H9 (cell line): ENCODE measurements around the gene SMAD7. TPM values are rescaled to one million over a fixed set of nuclear protein-coding genes. Genes with fewer than 3 reads are reported as not detected.

Source experiments
- DNase-seq: peaks from one replicate; pipeline ENCODE4 v3.0.0-alpha.2; 2017
- H2AFZ ChIP-seq: one replicate; pipeline ENCODE4 v1.6.1; 2013; ENCODE audit warnings: mild to moderate bottlenecking, low read length, control low read depth, moderate library complexity
- H2AK5ac ChIP-seq: 2 replicates; pipeline ENCODE4 v1.6.1; 2013; ENCODE audit warnings: low read length, control low read depth, mixed read lengths; ENCODE audit not compliant: insufficient read length
- H2BK120ac ChIP-seq: one replicate; pipeline ENCODE4 v1.6.1; 2013; ENCODE audit warnings: low read depth, mild to moderate bottlenecking, low read length, control low read depth, inconsistent platforms; ENCODE audit not compliant: poor library complexity, severe bottlenecking
- H2BK12ac ChIP-seq: 2 replicates; pipeline ENCODE4 v1.6.1; 2013; ENCODE audit warnings: low read length, control low read depth, mixed read lengths, low read depth; ENCODE audit not compliant: insufficient read length
- H2BK15ac ChIP-seq: 2 replicates; pipeline ENCODE4 v1.6.1; 2013; ENCODE audit warnings: low read depth, low read length, control low read depth
- H2BK20ac ChIP-seq: one replicate; pipeline ENCODE4 v1.6.1; 2013; ENCODE audit warnings: low read depth, mild to moderate bottlenecking, low read length, control low read depth, inconsistent platforms; ENCODE audit not compliant: poor library complexity, severe bottlenecking
- H2BK5ac ChIP-seq: 2 replicates; pipeline ENCODE4 v1.6.1; 2013; ENCODE audit warnings: low read length, control low read depth, mixed read lengths; ENCODE audit not compliant: insufficient read length
- H3K14ac ChIP-seq: 2 replicates; pipeline ENCODE4 v1.6.1; 2013; ENCODE audit warnings: low read length, control low read depth; ENCODE audit not compliant: insufficient read depth
- H3K18ac ChIP-seq: 2 replicates; pipeline ENCODE4 v1.6.1; 2013; ENCODE audit warnings: low read depth, mild to moderate bottlenecking, mixed read lengths, low read length, control low read depth; ENCODE audit not compliant: insufficient read length
- H3K23ac ChIP-seq: 2 replicates; pipeline ENCODE4 v1.6.1; 2013; ENCODE audit warnings: low read length, control low read depth, mixed read lengths, low read depth; ENCODE audit not compliant: insufficient read length
- H3K23me2 ChIP-seq: 2 replicates; pipeline ENCODE4 v1.6.1; 2013; ENCODE audit warnings: low read depth, mild to moderate bottlenecking, mixed read lengths, low read length, control low read depth; ENCODE audit not compliant: insufficient read length, poor library complexity, severe bottlenecking
- H3K27ac ChIP-seq: 2 replicates; pipeline ENCODE4 v1.5.1; 2013; ENCODE audit warnings: low read length, control low read depth, mixed read lengths, low read depth; ENCODE audit not compliant: insufficient read length
- H3K27me3 ChIP-seq: 2 replicates; pipeline ENCODE4 v1.6.1; 2013; ENCODE audit warnings: low read length, control low read depth, inconsistent platforms; ENCODE audit not compliant: insufficient read depth
- H3K4ac ChIP-seq: 2 replicates; pipeline ENCODE4 v1.6.1; 2013; ENCODE audit warnings: low read depth, mild to moderate bottlenecking, control low read depth, inconsistent platforms, low read length, moderate library complexity
- H3K4me1 ChIP-seq: 2 replicates; pipeline ENCODE4 v1.6.1; 2013; ENCODE audit warnings: low read length, control low read depth, inconsistent platforms; ENCODE audit not compliant: insufficient read depth
- H3K4me2 ChIP-seq: 2 replicates; pipeline ENCODE4 v1.6.1; 2013; ENCODE audit warnings: low read length, control low read depth, mixed read lengths; ENCODE audit not compliant: insufficient read length, insufficient read depth
- H3K56ac ChIP-seq: 2 replicates; pipeline ENCODE4 v1.6.1; 2013; ENCODE audit warnings: low read depth, mild to moderate bottlenecking, mixed read lengths, low read length, control low read depth; ENCODE audit not compliant: insufficient read length
- H3K79me1 ChIP-seq: 2 replicates; pipeline ENCODE4 v1.6.1; 2013; ENCODE audit warnings: low read depth, mild to moderate bottlenecking, moderate library complexity, low read length, control low read depth, inconsistent platforms; ENCODE audit not compliant: insufficient read depth, poor library complexity, severe bottlenecking
- H3K79me2 ChIP-seq: 2 replicates; pipeline ENCODE4 v1.6.1; 2013; ENCODE audit warnings: low read length, control low read depth, inconsistent platforms; ENCODE audit not compliant: insufficient read depth
- H3K9ac ChIP-seq: 2 replicates; pipeline ENCODE4 v1.6.1; 2013; ENCODE audit warnings: low read length, control low read depth, mixed read lengths; ENCODE audit not compliant: insufficient read length; ENCODE audit errors: extremely low read depth
- H3K9me3 ChIP-seq: one replicate; pipeline ENCODE4 v1.6.1; 2013; ENCODE audit warnings: low read depth, low read length, inconsistent platforms; ENCODE audit not compliant: control insufficient read depth
- H3T11ph ChIP-seq: one replicate; pipeline ENCODE4 v1.6.1; 2013; ENCODE audit warnings: mild to moderate bottlenecking, low read length, control low read depth, inconsistent platforms
- H4K20me1 ChIP-seq: one replicate; pipeline ENCODE4 v1.6.1; 2013; ENCODE audit not compliant: control insufficient read depth, insufficient read length, insufficient read depth
- H4K5ac ChIP-seq: 2 replicates; pipeline ENCODE4 v1.6.1; 2013; ENCODE audit warnings: low read depth, mild to moderate bottlenecking, mixed read lengths, low read length, control low read depth; ENCODE audit not compliant: insufficient read length
- H4K8ac ChIP-seq: replicated peaks from 2 replicates; pipeline ENCODE4 v1.6.1; 2013; ENCODE audit warnings: low read length, control low read depth, mixed read lengths, low read depth; ENCODE audit not compliant: insufficient read length
- H4K91ac ChIP-seq: 2 replicates; pipeline ENCODE4 v1.6.1; 2013; ENCODE audit warnings: low read depth, mild to moderate bottlenecking, moderate library complexity, mixed read lengths, low read length, control low read depth; ENCODE audit not compliant: insufficient read length
- H3K27ac Mint-ChIP-seq, 3 experiments: 2 replicates in 2 of 3; 3 replicates in 1 of 3; pipeline ENCODE4 v1.8.0; 2020 to 2021; ENCODE audit warnings: mixed read lengths in 3 of 3, mild to moderate bottlenecking in 1 of 3, moderate library complexity in 1 of 3
- H3K27me3 Mint-ChIP-seq: 2 replicates; pipeline ENCODE4 v1.8.0; 2021; ENCODE audit warnings: low read depth, mild to moderate bottlenecking, moderate library complexity, mixed read lengths
- H3K36me3 Mint-ChIP-seq, 3 experiments: 2 replicates in 2 of 3; 3 replicates in 1 of 3; pipeline ENCODE4 v1.8.0; 2020 to 2021; ENCODE audit warnings: low read depth in 3 of 3, mixed read lengths in 3 of 3; ENCODE audit not compliant: insufficient read depth in 1 of 3
- H3K4me1 Mint-ChIP-seq, 2 experiments: 2 replicates each; pipeline ENCODE4 v1.8.0; 2020; ENCODE audit warnings: mixed read lengths in 2 of 2
- H3K4me3 Mint-ChIP-seq, 2 experiments: 2 replicates in 1 of 2; 3 replicates in 1 of 2; pipeline ENCODE4 v1.8.0; 2020 to 2021; ENCODE audit warnings: mild to moderate bottlenecking in 2 of 2, mixed read lengths in 2 of 2, moderate library complexity in 1 of 2
- H3K9me3 Mint-ChIP-seq, 2 experiments: 2 replicates in 1 of 2; 3 replicates in 1 of 2; pipeline ENCODE4 v1.8.0; 2020; ENCODE audit warnings: mild to moderate bottlenecking in 2 of 2, mixed read lengths in 2 of 2, moderate library complexity in 1 of 2
- WGBS: extraction: QIAGEN DNeasy Blood & Tissue Kit; methylation state at CpG from one replicate; pipeline ENCODE4 v1.1.7; 2013; ENCODE audit warnings: missing lambda C conversion rate, low lambda C conversion rate, mixed read lengths; ENCODE audit not compliant: insufficient read length; ENCODE audit errors: extremely low coverage; 5-methylcytosine and 5-hydroxymethylcytosine counted together
- total RNA-seq: library from RNA; stranded (reverse); gene quantifications from 2 replicates; pipeline ENCODE4 v1.2.1, GENCODE V29; 2021
- TF ChIP-seq, protein P1 (sequence below): fragments of 200-600 bp; sonication (generic); conservative IDR thresholded peaks from 3 replicates; pipeline ENCODE4 v1.8.0; 2021; ENCODE audit warnings: antibody characterized with exemption, mild to moderate bottlenecking

SMAD7 gene
- total RNA-seq, 1 experiment from 2014 or later: 27.7 TPM

DNA sequence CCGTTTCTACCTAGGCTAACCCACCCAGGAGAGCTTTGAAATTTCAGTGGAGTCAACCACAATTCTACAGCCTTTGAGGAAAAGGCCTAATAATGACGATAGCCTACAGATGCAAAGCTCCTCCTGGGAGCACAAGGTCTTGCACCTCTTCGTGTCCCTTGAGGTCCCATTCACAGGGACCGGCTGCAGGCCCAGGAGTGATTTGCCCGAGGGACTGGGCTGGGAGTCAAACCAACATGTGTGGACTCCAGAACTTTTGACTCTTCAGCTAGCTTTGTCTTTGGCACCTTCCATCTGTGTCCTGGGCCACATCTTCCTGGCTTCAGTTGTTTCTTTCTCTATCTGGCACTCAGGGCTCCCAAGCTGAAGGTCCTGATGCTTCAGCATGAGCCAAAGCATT lies 76.5 kb downstream of the SMAD7 start:
- Histone ChIP-seq H4K5ac (no peak overlapping the region), H4K91ac (no peak overlapping the region), H3K23ac (no peak overlapping the region), H3K18ac (no peak overlapping the region), H2BK120ac (no peak overlapping the region), H3K23me2 (no peaks in the 10 kb centered on the region), H3K9ac (no peak overlapping the region), H3K79me2 (no peaks in the 10 kb centered on the region), H2AFZ (no peak overlapping the region), H3K4me1 (peaks cover 3% of the 10 kb centered on the region; the same call in 1 of the 2 replicates), H3K9me3 (no peaks in the 10 kb centered on the region), H3K4me2 (no peak overlapping the region), H2BK12ac (no peak overlapping the region), H4K20me1 (no peaks in the 10 kb centered on the region), H3K4ac (no peak overlapping the region), H3K27ac (no peak overlapping the region), H3K27me3 (no peaks in the 10 kb centered on the region), H3K79me1 (no peaks in the 10 kb centered on the region), H3K14ac (no peak overlapping the region), H2BK20ac (no peak overlapping the region), H4K8ac (no peak overlapping the region), H3K56ac (no peak overlapping the region), H2BK5ac (no peak overlapping the region), H3T11ph (no peak overlapping the region), H2BK15ac (no peak overlapping the region), H2AK5ac (no peak overlapping the region)
- no CpG with 5 or more reads among the region's 5 CpGs for WGBS
- H3K4me1 Mint-ChIP-seq: peaks cover 20 to 27% of the 10 kb centered on the region in 2 experiments
- TF ChIP-seq, protein P1, sequence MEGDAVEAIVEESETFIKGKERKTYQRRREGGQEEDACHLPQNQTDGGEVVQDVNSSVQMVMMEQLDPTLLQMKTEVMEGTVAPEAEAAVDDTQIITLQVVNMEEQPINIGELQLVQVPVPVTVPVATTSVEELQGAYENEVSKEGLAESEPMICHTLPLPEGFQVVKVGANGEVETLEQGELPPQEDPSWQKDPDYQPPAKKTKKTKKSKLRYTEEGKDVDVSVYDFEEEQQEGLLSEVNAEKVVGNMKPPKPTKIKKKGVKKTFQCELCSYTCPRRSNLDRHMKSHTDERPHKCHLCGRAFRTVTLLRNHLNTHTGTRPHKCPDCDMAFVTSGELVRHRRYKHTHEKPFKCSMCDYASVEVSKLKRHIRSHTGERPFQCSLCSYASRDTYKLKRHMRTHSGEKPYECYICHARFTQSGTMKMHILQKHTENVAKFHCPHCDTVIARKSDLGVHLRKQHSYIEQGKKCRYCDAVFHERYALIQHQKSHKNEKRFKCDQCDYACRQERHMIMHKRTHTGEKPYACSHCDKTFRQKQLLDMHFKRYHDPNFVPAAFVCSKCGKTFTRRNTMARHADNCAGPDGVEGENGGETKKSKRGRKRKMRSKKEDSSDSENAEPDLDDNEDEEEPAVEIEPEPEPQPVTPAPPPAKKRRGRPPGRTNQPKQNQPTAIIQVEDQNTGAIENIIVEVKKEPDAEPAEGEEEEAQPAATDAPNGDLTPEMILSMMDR: no peak
- no peak for DNase-seq
- H3K36me3 Mint-ChIP-seq: no peaks in the 10 kb centered on the region
- no peak overlapping the region for H3K4me3 Mint-ChIP-seq
- H3K9me3 Mint-ChIP-seq: 0 out of 5 replicates have a peak, but pooled peaks cover 0 to 2% of the 10 kb centered on the region in 2 experiments
- no peak overlapping the region for H3K27ac Mint-ChIP-seq
- H3K27me3 Mint-ChIP-seq: peaks cover 9% of the 10 kb centered on the region
